ENCODE data around the gene TREM1.

DNA sequence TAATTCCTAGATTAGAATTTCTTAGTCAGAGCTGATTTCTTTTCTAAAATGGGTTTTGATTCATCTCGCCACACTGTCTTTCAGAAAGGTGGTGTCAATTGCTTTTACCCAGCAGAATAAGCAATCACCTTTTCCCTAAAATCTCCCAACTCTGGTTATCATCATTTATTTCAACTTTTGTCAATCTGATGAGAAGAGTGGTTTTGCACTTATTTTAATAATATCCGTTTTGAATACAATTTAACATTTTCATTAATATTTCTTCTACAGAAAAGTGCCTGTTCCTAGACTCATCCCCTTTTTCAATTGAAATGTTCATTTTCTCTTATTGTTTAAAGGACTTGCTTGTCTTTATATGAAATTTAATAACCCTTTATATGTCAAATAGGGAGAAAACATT lies 40.7 kb upstream of the TREM1 start:
- TF ChIP-seq POLR2A (IDR thresholded peaks at IDR 0.05): no peak
- TF ChIP-seq, protein P1, sequence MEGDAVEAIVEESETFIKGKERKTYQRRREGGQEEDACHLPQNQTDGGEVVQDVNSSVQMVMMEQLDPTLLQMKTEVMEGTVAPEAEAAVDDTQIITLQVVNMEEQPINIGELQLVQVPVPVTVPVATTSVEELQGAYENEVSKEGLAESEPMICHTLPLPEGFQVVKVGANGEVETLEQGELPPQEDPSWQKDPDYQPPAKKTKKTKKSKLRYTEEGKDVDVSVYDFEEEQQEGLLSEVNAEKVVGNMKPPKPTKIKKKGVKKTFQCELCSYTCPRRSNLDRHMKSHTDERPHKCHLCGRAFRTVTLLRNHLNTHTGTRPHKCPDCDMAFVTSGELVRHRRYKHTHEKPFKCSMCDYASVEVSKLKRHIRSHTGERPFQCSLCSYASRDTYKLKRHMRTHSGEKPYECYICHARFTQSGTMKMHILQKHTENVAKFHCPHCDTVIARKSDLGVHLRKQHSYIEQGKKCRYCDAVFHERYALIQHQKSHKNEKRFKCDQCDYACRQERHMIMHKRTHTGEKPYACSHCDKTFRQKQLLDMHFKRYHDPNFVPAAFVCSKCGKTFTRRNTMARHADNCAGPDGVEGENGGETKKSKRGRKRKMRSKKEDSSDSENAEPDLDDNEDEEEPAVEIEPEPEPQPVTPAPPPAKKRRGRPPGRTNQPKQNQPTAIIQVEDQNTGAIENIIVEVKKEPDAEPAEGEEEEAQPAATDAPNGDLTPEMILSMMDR (IDR thresholded peaks at IDR 0.05): no peak
